ENCODE results near the gene TRIM71.

GRCh38 chr3:32813180-32813579 is 4.6 kb upstream of the TRIM71 start:
- TF ChIP-seq, protein P1, sequence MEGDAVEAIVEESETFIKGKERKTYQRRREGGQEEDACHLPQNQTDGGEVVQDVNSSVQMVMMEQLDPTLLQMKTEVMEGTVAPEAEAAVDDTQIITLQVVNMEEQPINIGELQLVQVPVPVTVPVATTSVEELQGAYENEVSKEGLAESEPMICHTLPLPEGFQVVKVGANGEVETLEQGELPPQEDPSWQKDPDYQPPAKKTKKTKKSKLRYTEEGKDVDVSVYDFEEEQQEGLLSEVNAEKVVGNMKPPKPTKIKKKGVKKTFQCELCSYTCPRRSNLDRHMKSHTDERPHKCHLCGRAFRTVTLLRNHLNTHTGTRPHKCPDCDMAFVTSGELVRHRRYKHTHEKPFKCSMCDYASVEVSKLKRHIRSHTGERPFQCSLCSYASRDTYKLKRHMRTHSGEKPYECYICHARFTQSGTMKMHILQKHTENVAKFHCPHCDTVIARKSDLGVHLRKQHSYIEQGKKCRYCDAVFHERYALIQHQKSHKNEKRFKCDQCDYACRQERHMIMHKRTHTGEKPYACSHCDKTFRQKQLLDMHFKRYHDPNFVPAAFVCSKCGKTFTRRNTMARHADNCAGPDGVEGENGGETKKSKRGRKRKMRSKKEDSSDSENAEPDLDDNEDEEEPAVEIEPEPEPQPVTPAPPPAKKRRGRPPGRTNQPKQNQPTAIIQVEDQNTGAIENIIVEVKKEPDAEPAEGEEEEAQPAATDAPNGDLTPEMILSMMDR (optimal IDR thresholded peaks at IDR 0.05 in 1 of 3, IDR thresholded peaks at IDR 0.05 in 1 of 3, conservative IDR thresholded peaks at IDR 0.05 in 1 of 3; ENCODE audit: extremely low read depth in 1 of 3, insufficient read depth in 2 of 3, low read length in 3 of 3): no peak
- TF ChIP-seq EZH2 (IDR thresholded peaks at IDR 0.05; ENCODE audit: low read length): no peak

Data from keratinocyte (primary cell).